Activated naive CD8-positive, alpha-beta T cell treated with anti-CD3 and anti-CD28 coated beads, Interleukin-2, amount 50 U/mL, for 24 hours (primary cell): ENCODE measurements around the gene COL9A1.

Experiments
- ATAC-seq: fragments of 150-1000 bp; cut with Tn5 transposase; one replicate; pipeline ENCODE4 v1.10.0; 2021
- DNase-seq: peaks from one replicate; pipeline ENCODE4 v3.0.0; 2021
- H3K27ac Mint-ChIP-seq: one replicate; pipeline ENCODE4 v1.8.0; 2021; ENCODE audit warnings: mild to moderate bottlenecking, mixed read lengths
- H3K27me3 Mint-ChIP-seq: one replicate; pipeline ENCODE4 v1.8.0; 2021; ENCODE audit warnings: mixed read lengths
- H3K36me3 Mint-ChIP-seq: one replicate; pipeline ENCODE4 v1.8.0; 2021; ENCODE audit warnings: low read depth, mixed read lengths
- H3K4me1 Mint-ChIP-seq: one replicate; pipeline ENCODE4 v1.8.0; 2021; ENCODE audit warnings: mixed read lengths
- H3K4me3 Mint-ChIP-seq: one replicate; pipeline ENCODE4 v1.8.0; 2021; ENCODE audit warnings: mild to moderate bottlenecking, moderate library complexity, mixed read lengths
- H3K9me3 Mint-ChIP-seq: one replicate; pipeline ENCODE4 v1.8.0; 2021; ENCODE audit warnings: mixed read lengths

The COL9A1 gene

DNA sequence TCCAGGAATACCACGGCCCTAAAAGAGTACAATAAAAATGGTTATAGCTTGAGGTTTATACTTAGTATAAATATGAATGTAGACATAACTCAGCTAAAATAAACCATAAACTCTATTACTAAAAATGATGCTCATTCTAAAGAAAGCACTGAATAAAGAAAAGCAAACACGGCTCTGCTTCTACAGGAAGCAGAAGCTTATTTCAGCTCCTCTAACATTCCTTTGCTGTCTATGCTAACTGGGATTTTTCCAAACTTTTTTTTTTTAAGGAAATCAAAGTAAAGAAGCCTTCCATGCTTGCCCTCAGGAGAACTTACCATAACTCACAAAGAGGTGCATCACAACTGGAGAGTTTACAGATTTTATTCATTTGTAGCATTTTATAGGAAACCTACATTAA lies 30.8 kb downstream of the COL9A1 start:
- peaks cover 10% of the 10 kb centered on the region for H3K27me3 Mint-ChIP-seq
- H3K4me1 Mint-ChIP-seq: no peaks in the 10 kb centered on the region
- H3K27ac Mint-ChIP-seq: no peak overlapping the region
- no peak for ATAC-seq
- no peaks in the 10 kb centered on the region for H3K36me3 Mint-ChIP-seq
- DNase-seq: no peak
- H3K9me3 Mint-ChIP-seq: no peaks in the 10 kb centered on the region
- H3K4me3 Mint-ChIP-seq: no peak overlapping the region

DNA sequence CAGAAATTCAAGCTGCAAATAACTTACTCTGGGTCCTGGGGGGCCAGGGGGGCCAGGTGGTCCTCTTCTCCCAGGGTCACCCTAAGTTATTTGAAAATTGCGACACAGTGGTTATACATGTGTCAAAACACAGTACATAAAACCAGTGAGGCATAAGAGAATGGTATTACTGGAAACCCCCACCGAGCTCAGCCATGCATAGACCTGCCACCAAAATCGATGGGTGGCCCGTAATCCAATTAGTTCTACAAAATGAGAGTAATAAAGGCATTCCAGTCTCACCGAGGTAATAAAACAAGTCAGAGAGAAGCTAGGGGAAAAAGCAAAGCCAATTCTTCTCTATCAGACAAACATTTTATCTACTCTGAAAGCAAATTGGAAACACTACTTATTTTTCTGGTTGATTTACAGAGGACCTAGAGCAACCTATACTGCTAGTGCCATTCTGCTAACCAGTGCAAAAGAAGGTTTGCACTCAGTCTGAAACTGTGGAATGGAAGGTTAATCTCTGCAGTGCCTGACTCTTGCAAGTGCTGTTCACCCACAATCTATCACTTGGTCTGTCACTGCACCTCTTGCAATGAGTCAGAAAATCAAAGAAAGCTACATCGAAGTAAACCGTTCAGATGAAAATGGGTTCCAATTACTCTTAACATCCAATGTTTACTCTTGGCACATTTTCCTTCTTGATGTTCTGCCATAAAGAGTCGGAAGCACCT lies 32.4 kb downstream of the COL9A1 start:
- DNase-seq: no peak
- ATAC-seq: no peak
- no peak overlapping the region for H3K27ac Mint-ChIP-seq
- H3K27me3 Mint-ChIP-seq: peaks cover 10% of the 10 kb centered on the region
- H3K4me1 Mint-ChIP-seq: no peaks in the 10 kb centered on the region
- H3K9me3 Mint-ChIP-seq: no peaks in the 10 kb centered on the region
- H3K4me3 Mint-ChIP-seq: no peak overlapping the region
- H3K36me3 Mint-ChIP-seq: no peaks in the 10 kb centered on the region

DNA sequence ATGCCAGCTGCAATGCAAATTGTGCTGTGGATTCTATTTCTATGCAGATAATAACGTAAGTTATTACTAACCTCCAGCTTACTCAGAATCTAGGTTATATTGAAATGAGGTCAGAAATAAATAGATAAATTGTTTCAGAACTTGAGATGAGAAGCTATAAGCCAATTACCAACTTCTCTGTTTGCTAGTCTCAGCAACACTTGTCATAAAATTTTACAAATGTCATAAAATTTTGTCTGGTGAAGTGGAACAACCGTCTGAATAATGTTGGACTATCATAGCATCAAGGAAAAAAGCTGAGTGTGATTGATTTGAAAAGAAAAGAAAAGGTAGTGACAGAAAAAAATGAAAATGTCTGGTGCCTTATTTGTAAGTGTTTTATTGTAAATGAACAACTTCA lies 36.7 kb downstream of the COL9A1 start:
- Mint-ChIP-seq H3K27me3 (peaks cover 1% of the 10 kb centered on the region), H3K9me3 (no peaks in the 10 kb centered on the region), H3K4me3 (no peak overlapping the region), H3K36me3 (no peaks in the 10 kb centered on the region), H3K27ac (no peak overlapping the region), H3K4me1 (no peaks in the 10 kb centered on the region)
- no peak for ATAC-seq
- DNase-seq: no peak

DNA sequence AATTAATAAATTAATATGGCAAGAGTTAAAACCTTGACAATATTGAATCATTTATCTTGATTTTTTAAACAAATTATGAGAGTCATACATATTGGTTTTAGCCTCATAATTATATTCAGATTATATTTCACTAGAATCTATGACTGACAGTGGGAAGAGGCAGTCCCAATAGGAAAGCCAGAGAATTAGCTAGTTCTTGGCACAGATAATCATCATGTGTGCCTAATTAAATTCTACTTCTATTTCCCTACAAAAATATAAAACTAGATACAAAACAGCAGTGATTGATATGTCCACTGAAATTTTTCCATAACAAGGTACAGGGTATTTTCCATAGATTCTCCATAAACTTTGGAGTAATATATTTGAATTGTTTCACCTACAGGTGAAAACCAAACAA lies 38.6 kb downstream of the COL9A1 start:
- DNase-seq: no peak
- H3K9me3 Mint-ChIP-seq: no peaks in the 10 kb centered on the region
- H3K4me3 Mint-ChIP-seq: no peak overlapping the region
- no peak overlapping the region for H3K27ac Mint-ChIP-seq
- no peak for ATAC-seq
- no peaks in the 10 kb centered on the region for H3K27me3 Mint-ChIP-seq
- H3K36me3 Mint-ChIP-seq: no peaks in the 10 kb centered on the region
- H3K4me1 Mint-ChIP-seq: no peaks in the 10 kb centered on the region

DNA sequence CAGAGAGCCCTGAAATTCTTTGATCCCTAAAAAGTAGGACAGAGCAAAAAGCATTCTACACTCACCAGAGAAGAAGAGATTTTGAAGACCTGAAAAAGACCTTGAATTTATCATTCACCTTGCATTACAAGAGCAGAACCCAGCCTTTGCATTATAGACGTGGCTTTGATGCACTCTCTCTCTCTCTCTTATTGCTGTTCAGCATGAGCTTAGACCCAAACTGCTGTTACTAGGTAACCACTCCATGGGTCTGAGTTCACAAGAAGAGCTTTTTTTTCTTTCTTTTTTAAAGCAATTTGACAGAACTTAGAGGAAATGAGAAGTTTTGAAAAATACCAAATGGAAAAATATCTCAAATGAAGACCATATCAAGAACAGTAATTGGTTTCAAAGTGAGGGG lies 44.4 kb downstream of the COL9A1 start:
- H3K4me3 Mint-ChIP-seq: no peak overlapping the region
- no peaks in the 10 kb centered on the region for H3K27me3 Mint-ChIP-seq
- H3K36me3 Mint-ChIP-seq: no peaks in the 10 kb centered on the region
- H3K27ac Mint-ChIP-seq: no peak overlapping the region
- no peaks in the 10 kb centered on the region for H3K9me3 Mint-ChIP-seq
- DNase-seq (no peak), ATAC-seq (no peak)
- H3K4me1 Mint-ChIP-seq: no peaks in the 10 kb centered on the region

DNA sequence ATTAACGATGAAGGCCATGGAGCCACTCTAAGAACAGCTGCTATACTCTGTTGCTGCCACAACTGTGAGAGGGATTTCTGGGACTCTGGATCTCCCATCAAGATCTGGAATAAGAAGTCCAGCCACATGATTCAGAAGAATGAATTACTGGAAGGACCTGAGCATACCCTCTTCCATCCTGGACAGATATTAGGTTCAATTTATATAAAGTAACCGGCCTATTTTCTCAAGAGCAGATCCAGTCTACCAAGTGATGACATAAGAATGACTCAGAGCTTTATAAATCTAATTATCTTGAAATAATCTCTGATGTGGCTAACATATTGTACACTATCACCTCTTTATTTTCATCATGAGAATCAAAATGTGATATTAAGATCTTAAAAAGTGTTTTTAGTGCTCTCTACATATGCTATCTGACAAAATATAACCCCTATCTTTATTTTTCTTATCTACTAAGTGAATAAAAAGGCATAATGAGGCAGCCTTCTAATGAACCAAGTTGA lies 45.1 kb downstream of the COL9A1 start:
- no peaks in the 10 kb centered on the region for H3K4me1 Mint-ChIP-seq
- ATAC-seq (no peak), DNase-seq (no peak)
- H3K36me3 Mint-ChIP-seq: no peaks in the 10 kb centered on the region
- H3K27me3 Mint-ChIP-seq: no peaks in the 10 kb centered on the region
- no peaks in the 10 kb centered on the region for H3K9me3 Mint-ChIP-seq
- H3K27ac Mint-ChIP-seq: no peak overlapping the region
- H3K4me3 Mint-ChIP-seq: no peak overlapping the region

DNA sequence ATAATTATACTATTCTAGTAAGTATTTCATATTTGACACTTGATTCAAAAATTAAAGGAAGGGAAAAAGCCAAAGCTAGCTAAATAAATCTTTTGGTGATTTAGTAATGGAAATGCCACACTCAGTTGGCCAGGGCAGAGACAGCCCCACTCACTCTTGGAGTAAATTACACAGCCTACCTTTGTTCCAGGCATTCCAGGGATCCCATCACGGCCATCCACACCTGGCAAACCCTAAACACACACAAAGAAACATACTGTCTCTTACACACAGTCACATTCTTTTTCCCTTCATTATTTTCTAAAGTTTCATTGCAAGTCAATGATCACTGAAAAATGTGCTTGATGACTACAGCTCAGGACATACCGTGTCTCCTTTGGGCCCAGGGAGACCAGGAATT lies 48.1 kb downstream of the COL9A1 start:
- no peaks in the 10 kb centered on the region for H3K36me3 Mint-ChIP-seq
- no peak overlapping the region for H3K4me3 Mint-ChIP-seq

DNA sequence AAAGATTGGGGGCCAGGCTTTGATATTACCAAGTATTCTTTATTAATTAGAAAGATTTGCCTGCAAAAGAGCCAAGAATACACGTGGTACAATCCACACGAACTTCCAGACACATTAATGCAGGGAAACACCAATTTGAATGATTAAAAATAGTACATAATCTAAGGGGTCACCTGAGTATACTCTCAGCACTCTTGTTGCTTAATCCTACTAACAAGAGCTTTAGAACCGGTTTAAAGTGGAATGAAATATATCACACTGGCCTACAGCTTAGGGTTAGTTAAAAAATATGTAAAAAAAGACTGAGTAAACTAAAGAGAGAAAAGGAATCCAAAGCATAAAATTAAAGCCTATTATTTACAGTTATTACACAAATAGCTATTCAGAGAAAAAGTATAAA lies 49.0 kb downstream of the COL9A1 start:
- Mint-ChIP-seq H3K36me3 (no peaks in the 10 kb centered on the region), H3K27me3 (no peaks in the 10 kb centered on the region)
- no peak for ATAC-seq

More for the DNA sequence above, 48.1 kb downstream of the COL9A1 start:
- no peak for ATAC-seq
- DNase-seq: no peak
- H3K27me3 Mint-ChIP-seq: no peaks in the 10 kb centered on the region
- H3K27ac Mint-ChIP-seq: no peak overlapping the region
- no peaks in the 10 kb centered on the region for H3K9me3 Mint-ChIP-seq
- H3K4me1 Mint-ChIP-seq: no peaks in the 10 kb centered on the region

DNA sequence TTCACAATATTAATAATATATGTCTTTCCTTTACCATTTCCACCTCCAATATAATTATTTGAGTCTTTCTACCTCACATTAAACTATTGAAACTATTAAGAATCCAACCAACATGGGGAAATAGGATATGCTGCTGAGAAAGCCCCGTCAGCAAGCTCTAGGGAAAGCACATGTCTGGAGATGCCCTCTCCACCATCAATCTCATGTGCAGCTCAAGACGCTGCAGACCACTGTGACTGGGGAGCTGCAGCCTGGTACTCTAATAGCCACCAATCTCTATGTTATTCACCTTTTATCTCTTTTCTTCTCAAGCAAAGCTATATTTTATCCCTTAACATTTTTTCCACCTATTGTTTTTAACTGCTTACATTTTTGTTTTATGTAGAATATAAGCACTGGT lies 50.3 kb downstream of the COL9A1 start:
- Mint-ChIP-seq H3K27me3 (no peaks in the 10 kb centered on the region), H3K9me3 (no peaks in the 10 kb centered on the region), H3K27ac (no peak overlapping the region), H3K36me3 (no peaks in the 10 kb centered on the region), H3K4me3 (no peak overlapping the region), H3K4me1 (no peaks in the 10 kb centered on the region)
- no peak for DNase-seq
- ATAC-seq: no peak

More for the DNA sequence above, 49.0 kb downstream of the COL9A1 start:
- Mint-ChIP-seq H3K9me3 (no peaks in the 10 kb centered on the region), H3K27ac (no peak overlapping the region), H3K4me1 (no peaks in the 10 kb centered on the region), H3K4me3 (no peak overlapping the region)
- DNase-seq: no peak

DNA sequence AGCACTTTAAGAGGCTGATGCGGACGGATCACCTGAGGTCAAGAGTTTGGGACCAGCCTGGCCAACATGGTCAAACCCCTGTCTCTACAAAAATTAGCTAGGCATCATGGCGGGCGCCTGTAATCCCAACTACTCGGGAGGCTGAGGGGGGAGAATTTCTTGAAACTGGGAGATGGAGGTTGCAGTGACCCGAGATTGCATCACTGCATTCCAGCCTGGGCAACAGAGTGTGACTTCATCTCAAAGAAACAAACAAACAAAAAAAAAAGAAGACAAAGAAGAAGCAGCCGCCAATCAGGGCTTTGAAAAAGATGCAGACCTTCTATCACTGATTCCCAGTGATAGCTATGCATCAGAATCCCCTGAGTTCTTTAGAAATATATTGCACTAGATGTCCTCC lies 56.8 kb downstream of the COL9A1 start:
- ATAC-seq: no peak
- no peaks in the 10 kb centered on the region for H3K36me3 Mint-ChIP-seq
- no peak overlapping the region for H3K4me3 Mint-ChIP-seq

DNA sequence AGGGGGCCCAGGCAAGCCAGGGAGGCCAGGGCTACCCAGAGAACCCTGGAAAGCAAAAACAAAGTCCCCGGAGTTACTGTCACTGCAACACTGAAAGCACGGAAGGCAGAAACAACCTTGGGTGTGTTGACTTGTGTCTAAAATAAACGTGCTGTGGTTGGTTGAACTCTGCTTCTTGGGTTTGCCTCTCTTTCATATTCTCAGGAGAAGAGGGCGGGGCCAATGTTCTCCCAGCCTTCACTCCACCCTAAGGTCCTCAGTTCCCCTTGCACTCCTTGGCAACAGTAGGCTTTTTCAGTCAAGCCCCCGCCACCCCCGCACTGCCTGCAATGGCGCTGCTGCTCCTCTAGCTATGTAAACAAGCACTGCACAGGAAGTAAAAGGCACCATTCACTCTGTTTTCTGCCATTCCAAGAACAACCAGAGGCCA lies 60.9 kb downstream of the COL9A1 start:
- ATAC-seq: no peak
- H3K4me3 Mint-ChIP-seq: no peak overlapping the region
- H3K9me3 Mint-ChIP-seq: no peaks in the 10 kb centered on the region
- no peak for DNase-seq
- no peaks in the 10 kb centered on the region for H3K36me3 Mint-ChIP-seq
- no peak overlapping the region for H3K27ac Mint-ChIP-seq
- no peaks in the 10 kb centered on the region for H3K4me1 Mint-ChIP-seq
- peaks cover 4% of the 10 kb centered on the region for H3K27me3 Mint-ChIP-seq

More for the DNA sequence above, 56.8 kb downstream of the COL9A1 start:
- H3K27ac Mint-ChIP-seq: no peak overlapping the region
- no peak for DNase-seq
- no peaks in the 10 kb centered on the region for H3K4me1 Mint-ChIP-seq
- H3K9me3 Mint-ChIP-seq: no peaks in the 10 kb centered on the region
- H3K27me3 Mint-ChIP-seq: no peaks in the 10 kb centered on the region

DNA sequence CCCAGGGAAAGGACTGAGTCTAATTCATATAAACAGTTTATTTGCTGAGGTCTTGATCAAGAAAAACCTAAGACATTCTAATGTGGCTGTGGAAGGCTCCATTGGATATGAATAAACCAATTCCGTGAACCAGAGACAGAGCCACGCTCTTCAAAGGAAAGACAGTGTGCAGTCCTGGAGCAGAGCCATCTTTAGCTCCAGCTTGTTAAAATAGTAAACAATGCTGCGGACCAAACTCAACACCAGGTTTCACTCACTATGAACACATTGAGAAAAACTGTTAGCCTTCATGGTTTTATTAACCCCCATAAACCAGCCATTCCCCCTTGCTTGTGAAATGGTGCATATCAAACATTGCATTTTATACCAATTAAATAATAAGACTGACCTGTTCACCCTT lies 61.9 kb downstream of the COL9A1 start:
- H3K4me3 Mint-ChIP-seq: no peak overlapping the region
- no peak overlapping the region for H3K27ac Mint-ChIP-seq
- H3K36me3 Mint-ChIP-seq: no peaks in the 10 kb centered on the region
- peaks cover 4% of the 10 kb centered on the region for H3K27me3 Mint-ChIP-seq
- no peak for DNase-seq
- H3K4me1 Mint-ChIP-seq: no peaks in the 10 kb centered on the region
- H3K9me3 Mint-ChIP-seq: no peaks in the 10 kb centered on the region
- ATAC-seq: no peak

DNA sequence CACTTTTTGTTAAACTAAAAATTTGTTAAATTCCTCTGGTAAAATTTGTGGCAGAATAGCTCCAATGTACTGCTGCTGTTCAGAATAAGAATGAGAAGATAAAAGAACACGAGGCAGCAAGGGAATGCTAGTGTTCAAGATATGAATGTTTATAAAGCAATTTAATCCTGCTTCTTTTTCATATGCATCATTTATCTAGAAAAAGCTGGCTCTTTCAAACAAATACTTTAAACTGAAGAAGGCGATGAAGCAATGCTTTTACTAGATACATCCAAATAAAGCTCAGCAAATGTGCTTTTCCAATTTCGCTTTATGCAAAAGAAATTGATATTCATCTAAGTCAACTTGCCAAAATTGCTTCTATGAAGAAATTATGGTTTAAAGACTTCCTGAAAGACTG lies 66.5 kb downstream of the COL9A1 start:
- H3K9me3 Mint-ChIP-seq: no peaks in the 10 kb centered on the region
- no peak overlapping the region for H3K4me3 Mint-ChIP-seq
- H3K36me3 Mint-ChIP-seq: no peaks in the 10 kb centered on the region
- no peak for ATAC-seq
- DNase-seq: no peak
- H3K27me3 Mint-ChIP-seq: peaks cover 4% of the 10 kb centered on the region
- H3K27ac Mint-ChIP-seq: no peak overlapping the region
- no peaks in the 10 kb centered on the region for H3K4me1 Mint-ChIP-seq

DNA sequence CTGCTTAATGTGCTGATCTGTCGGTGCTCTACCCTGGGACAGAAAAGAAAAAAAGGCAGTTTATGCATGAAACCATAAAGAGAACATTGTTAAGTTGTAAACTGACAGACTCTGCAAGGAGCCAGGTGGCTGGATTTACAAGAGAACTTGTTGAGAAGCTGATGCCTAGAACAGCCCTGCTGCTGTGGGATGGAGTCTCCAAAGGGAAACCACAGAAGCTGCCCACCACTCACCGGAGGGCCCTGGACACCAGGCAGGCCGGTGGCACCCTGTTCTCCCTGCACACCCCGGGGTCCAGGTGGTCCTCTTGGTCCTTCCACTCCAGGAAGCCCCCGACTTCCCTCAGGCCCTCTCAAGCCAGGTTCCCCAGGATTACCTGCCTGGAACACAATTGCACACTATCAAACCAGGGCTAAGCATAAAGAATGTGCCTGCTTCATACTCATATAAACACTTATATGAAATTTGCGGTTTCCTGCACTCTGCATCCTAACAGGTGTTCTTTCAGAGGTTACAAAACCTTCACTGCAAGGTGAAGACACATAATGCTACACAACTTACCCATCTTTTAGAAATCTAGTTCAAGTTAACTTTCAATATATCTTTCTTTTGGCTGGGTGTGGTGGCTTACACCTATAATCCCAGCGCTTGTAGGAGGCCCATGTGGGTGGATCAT lies 68.2 kb downstream of the COL9A1 start:
- DNase-seq (no peak), ATAC-seq (no peak)
- H3K4me1 Mint-ChIP-seq: no peaks in the 10 kb centered on the region
- H3K36me3 Mint-ChIP-seq: no peaks in the 10 kb centered on the region
- no peak overlapping the region for H3K27ac Mint-ChIP-seq
- H3K9me3 Mint-ChIP-seq: no peaks in the 10 kb centered on the region
- peaks cover 4% of the 10 kb centered on the region for H3K27me3 Mint-ChIP-seq
- no peak overlapping the region for H3K4me3 Mint-ChIP-seq

DNA sequence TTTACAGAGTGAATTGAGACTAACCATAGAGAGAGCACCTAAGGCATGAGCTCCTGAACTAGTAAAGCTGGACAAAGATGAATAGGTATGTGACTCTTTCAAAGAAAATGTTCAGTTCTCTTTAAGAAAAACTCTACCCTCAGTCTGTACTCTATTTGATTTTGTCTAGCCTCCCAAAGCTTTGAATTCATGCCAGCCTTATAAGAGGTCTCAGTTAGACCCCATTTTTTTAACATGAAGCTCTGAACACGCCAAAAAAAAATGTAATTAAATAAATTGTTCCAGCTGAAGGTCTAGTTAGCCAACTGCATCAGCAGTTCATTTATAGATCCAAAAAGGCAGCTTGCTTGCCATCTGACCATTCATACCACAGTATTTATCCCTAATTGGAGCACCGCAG lies 71.6 kb downstream of the COL9A1 start:
- DNase-seq: no peak

More for the DNA sequence above, 71.6 kb downstream of the COL9A1 start:
- H3K4me3 Mint-ChIP-seq: no peak overlapping the region
- no peak for ATAC-seq
- no peaks in the 10 kb centered on the region for H3K36me3 Mint-ChIP-seq
- H3K27ac Mint-ChIP-seq: no peak overlapping the region
- no peaks in the 10 kb centered on the region for H3K4me1 Mint-ChIP-seq
- H3K9me3 Mint-ChIP-seq: no peaks in the 10 kb centered on the region
- peaks cover 2% of the 10 kb centered on the region for H3K27me3 Mint-ChIP-seq
